HepG2 (cell line): Measurements from ENCODE around the gene IPP. TPM values are rescaled to one million over a fixed set of nuclear protein-coding genes. Genes with fewer than 3 reads are reported as not detected.

ENCODE experiments used
- ARID5B ChIP-seq: IDR thresholded peaks from 2 replicates; pipeline ENCODE4 v1.4.0; 2020; ENCODE audit warnings: mild to moderate bottlenecking, missing genetic modification reagents
- CENPT ChIP-seq: sonication (generic); formaldehyde crosslinking; IDR thresholded peaks from 2 replicates; pipeline ENCODE4 v1.8.0; 2022; ENCODE audit warnings: low read depth, mild to moderate bottlenecking, moderate library complexity, missing genetic modification reagents
- MAZ ChIP-seq, 2 experiments: sonication (generic) in 1 of 2; formaldehyde crosslinking in 1 of 2; IDR thresholded peaks; 2 replicates each; pipeline versions ENCODE4 v1.5.0 to v1.6.1; 2012 to 2020; ENCODE audit warnings: low read depth in 2 of 2, mild to moderate bottlenecking in 2 of 2, borderline replicate concordance in 1 of 2, improper control_type of control experiment in 1 of 2, low read length in 1 of 2, missing genetic modification reagents in 1 of 2, moderate library complexity in 1 of 2
- MIER2 ChIP-seq: IDR thresholded peaks from 2 replicates; pipeline ENCODE4 v1.6.1; 2016; ENCODE audit warnings: missing biosample characterization, missing genetic modification reagents
- POLR2G ChIP-seq: fragments of 200-400 bp; formaldehyde crosslinking; IDR thresholded peaks from 2 replicates; pipeline ENCODE4 v1.6.1; 2018; ENCODE audit warnings: mild to moderate bottlenecking, low read depth, low read length, moderate library complexity
- REPIN1 ChIP-seq: sonication (generic); formaldehyde crosslinking; IDR thresholded peaks from 2 replicates; pipeline ENCODE4 v1.8.0; 2022; ENCODE audit warnings: missing genetic modification reagents, low read depth, mild to moderate bottlenecking, borderline replicate concordance
- ZBTB21 ChIP-seq: sonication (generic); formaldehyde crosslinking; IDR thresholded peaks from 2 replicates; pipeline ENCODE4 v1.4.0; 2020; ENCODE audit warnings: missing genetic modification reagents
- ZNF503 ChIP-seq: sonication (generic); formaldehyde crosslinking; IDR thresholded peaks from 2 replicates; pipeline ENCODE4 v1.4.0; 2020; ENCODE audit warnings: missing genetic modification reagents
- ZNF724P ChIP-seq: sonication (generic); formaldehyde crosslinking; IDR thresholded peaks from 2 replicates; pipeline ENCODE4 v1.8.0; 2022; ENCODE audit warnings: missing genetic modification reagents, borderline replicate concordance
- ZNF772 ChIP-seq: sonication (generic); formaldehyde crosslinking; IDR thresholded peaks from 2 replicates; pipeline ENCODE4 v1.5.0; 2020; ENCODE audit warnings: mild to moderate bottlenecking, missing genetic modification reagents
- ZNF788 ChIP-seq: sonication (generic); formaldehyde crosslinking; IDR thresholded peaks from 2 replicates; pipeline ENCODE4 v1.5.0; 2020; ENCODE audit warnings: mild to moderate bottlenecking, missing genetic modification reagents, borderline replicate concordance
- polyA plus RNA-seq, 8 experiments: library from polyadenylated mRNA; depleted of rRNA in 3 of 8; stranded (reverse) in 7 of 8; unstranded in 1 of 8; fragments of >200 nt; fragmentation: Illumina TruSeq in 4 of 8; extraction: Trizol in 4 of 8; gene quantifications; 2 replicates each; pipeline versions ENCODE4 v1.2.1 to v1.2.3, GENCODE V29; 2011 to 2016; ENCODE audit warnings: low read depth in 4 of 8, missing spikeins in 1 of 8, mixed read lengths in 1 of 8; ENCODE audit not compliant: insufficient read depth in 1 of 8
- total RNA-seq, 5 experiments: library from RNA; depleted of rRNA; stranded (reverse); fragments of >200 nt; fragmentation: Illumina TruSeq; extraction: Trizol; gene quantifications; 2 replicates each; pipeline ENCODE4 v1.2.3, GENCODE V29; 2016; ENCODE audit warnings: low read depth in 1 of 5
- TF ChIP-seq, protein P1 (sequence below): sonication (generic); formaldehyde crosslinking; IDR thresholded peaks from 2 replicates; pipeline ENCODE4 v1.8.0; 2022; ENCODE audit warnings: mild to moderate bottlenecking, missing genetic modification reagents; ENCODE audit not compliant: insufficient replicate concordance
- TF ChIP-seq, protein P2 (sequence below): IDR thresholded peaks from 2 replicates; pipeline ENCODE4 v1.6.1; 2018; ENCODE audit warnings: missing genetic modification reagents, mild to moderate bottlenecking, missing compliant biosample characterization

IPP gene
- total and polyA plus RNA-seq, 2 of the 13 experiments (the other 11 are each of a cell fraction or from before 2014, with no cell fraction given) = 3.0 to 9.7 TPM

GRCh38 chr1:45686288-45687013, 64.0 kb downstream of the IPP start, which contains the start of gene GPBP1L1 (continued):
- TF ChIP-seq ZNF503 (CRISPR knock-in tag) (0 out of 2 replicates have a peak, but pooled peaks have one; percentile 2), CENPT (CRISPR knock-in tag) (no peak), MAZ (IDR thresholded peaks at IDR 0.05; ENCODE audit: borderline replicate concordance, low read depth, low read length) (peak; percentile 81), MAZ (CRISPR knock-in tag; IDR thresholded peaks at IDR 0.05; ENCODE audit: low read depth) (peak; percentile 39; the same call in 1 of the 2 replicates), MIER2 (CRISPR knock-in tag) (0 out of 2 replicates have a peak, but pooled peaks have one; percentile 6), ZNF788 (CRISPR knock-in tag) (peak; percentile 68; the same call in 1 of the 2 replicates), ZNF724P (CRISPR knock-in tag) (0 out of 2 replicates have a peak, but pooled peaks have one; percentile 49), ZBTB21 (CRISPR knock-in tag) (0 out of 2 replicates have a peak, but pooled peaks have one; percentile 9), REPIN1 (CRISPR knock-in tag) (peak; percentile 39; the same call in 1 of the 2 replicates), POLR2G (peak; percentile 66), ZNF772 (CRISPR knock-in tag) (no peak), ARID5B (0 out of 2 replicates have a peak, but pooled peaks have one; percentile 13)
- TF ChIP-seq, protein P1, sequence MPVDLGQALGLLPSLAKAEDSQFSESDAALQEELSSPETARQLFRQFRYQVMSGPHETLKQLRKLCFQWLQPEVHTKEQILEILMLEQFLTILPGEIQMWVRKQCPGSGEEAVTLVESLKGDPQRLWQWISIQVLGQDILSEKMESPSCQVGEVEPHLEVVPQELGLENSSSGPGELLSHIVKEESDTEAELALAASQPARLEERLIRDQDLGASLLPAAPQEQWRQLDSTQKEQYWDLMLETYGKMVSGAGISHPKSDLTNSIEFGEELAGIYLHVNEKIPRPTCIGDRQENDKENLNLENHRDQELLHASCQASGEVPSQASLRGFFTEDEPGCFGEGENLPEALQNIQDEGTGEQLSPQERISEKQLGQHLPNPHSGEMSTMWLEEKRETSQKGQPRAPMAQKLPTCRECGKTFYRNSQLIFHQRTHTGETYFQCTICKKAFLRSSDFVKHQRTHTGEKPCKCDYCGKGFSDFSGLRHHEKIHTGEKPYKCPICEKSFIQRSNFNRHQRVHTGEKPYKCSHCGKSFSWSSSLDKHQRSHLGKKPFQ (CRISPR knock-in tag) = peak; percentile 56
- TF ChIP-seq, protein P2, sequence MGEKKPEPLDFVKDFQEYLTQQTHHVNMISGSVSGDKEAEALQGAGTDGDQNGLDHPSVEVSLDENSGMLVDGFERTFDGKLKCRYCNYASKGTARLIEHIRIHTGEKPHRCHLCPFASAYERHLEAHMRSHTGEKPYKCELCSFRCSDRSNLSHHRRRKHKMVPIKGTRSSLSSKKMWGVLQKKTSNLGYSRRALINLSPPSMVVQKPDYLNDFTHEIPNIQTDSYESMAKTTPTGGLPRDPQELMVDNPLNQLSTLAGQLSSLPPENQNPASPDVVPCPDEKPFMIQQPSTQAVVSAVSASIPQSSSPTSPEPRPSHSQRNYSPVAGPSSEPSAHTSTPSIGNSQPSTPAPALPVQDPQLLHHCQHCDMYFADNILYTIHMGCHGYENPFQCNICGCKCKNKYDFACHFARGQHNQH (CRISPR knock-in tag) = no peak; the same call in 1 of the 2 replicates
